ENCODE measurements around the gene ZNF236. TPM values are rescaled to one million over a fixed set of nuclear protein-coding genes. Genes with fewer than 3 reads are reported as not detected.

The ZNF236 gene
- total and polyA plus RNA-seq, 4 donors = 0.83 to 8.2 (median 5.0) TPM

DNA sequence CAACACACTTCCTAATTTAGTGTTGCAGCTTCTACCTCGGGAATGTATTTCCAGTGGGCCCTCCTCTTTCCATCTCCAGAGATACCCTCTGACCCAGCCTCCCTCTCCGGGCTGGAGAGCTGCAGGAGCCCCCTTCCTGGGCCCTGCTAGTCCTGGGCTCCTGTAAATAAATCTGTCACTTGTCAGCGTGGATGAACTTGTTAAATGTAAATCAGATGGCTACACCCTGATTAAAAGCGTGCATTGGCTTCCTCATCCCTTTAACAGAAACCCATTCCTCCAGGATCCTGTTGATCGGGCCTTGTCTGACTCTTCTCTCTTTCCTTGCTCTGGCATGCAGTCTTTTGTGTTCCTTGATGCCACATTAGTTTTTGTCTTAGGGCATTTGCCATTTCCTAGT, 2.4 kb downstream of the ZNF236 start:
- no peaks in the 10 kb centered on the region for H3K36me3 ChIP-seq (ENCODE audit: control insufficient read depth in 4 of 4, insufficient read depth in 3 of 4, low read depth in 1 of 4, low read length in 3 of 4)
- no peaks in the 10 kb centered on the region for H3K9me3 ChIP-seq (ENCODE audit: control insufficient read depth in 4 of 4, low read length in 3 of 4)
- H3K9ac ChIP-seq (ENCODE audit: low read depth in 1 of 2, low read length in 2 of 2) = no peak overlapping the region
- no peak overlapping the region for H3K4me3 ChIP-seq (ENCODE audit: low read depth in 1 of 3, low read length in 3 of 3)
- 83% methylated on average over 5 of the region's 5 CpGs for WGBS
- no peak for DNase-seq (ENCODE audit: low spot score)
- TF ChIP-seq, protein P1, sequence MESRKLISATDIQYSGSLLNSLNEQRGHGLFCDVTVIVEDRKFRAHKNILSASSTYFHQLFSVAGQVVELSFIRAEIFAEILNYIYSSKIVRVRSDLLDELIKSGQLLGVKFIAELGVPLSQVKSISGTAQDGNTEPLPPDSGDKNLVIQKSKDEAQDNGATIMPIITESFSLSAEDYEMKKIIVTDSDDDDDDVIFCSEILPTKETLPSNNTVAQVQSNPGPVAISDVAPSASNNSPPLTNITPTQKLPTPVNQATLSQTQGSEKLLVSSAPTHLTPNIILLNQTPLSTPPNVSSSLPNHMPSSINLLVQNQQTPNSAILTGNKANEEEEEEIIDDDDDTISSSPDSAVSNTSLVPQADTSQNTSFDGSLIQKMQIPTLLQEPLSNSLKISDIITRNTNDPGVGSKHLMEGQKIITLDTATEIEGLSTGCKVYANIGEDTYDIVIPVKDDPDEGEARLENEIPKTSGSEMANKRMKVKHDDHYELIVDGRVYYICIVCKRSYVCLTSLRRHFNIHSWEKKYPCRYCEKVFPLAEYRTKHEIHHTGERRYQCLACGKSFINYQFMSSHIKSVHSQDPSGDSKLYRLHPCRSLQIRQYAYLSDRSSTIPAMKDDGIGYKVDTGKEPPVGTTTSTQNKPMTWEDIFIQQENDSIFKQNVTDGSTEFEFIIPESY (IDR thresholded peaks at IDR 0.05) = no peak
- TF ChIP-seq, protein P2, sequence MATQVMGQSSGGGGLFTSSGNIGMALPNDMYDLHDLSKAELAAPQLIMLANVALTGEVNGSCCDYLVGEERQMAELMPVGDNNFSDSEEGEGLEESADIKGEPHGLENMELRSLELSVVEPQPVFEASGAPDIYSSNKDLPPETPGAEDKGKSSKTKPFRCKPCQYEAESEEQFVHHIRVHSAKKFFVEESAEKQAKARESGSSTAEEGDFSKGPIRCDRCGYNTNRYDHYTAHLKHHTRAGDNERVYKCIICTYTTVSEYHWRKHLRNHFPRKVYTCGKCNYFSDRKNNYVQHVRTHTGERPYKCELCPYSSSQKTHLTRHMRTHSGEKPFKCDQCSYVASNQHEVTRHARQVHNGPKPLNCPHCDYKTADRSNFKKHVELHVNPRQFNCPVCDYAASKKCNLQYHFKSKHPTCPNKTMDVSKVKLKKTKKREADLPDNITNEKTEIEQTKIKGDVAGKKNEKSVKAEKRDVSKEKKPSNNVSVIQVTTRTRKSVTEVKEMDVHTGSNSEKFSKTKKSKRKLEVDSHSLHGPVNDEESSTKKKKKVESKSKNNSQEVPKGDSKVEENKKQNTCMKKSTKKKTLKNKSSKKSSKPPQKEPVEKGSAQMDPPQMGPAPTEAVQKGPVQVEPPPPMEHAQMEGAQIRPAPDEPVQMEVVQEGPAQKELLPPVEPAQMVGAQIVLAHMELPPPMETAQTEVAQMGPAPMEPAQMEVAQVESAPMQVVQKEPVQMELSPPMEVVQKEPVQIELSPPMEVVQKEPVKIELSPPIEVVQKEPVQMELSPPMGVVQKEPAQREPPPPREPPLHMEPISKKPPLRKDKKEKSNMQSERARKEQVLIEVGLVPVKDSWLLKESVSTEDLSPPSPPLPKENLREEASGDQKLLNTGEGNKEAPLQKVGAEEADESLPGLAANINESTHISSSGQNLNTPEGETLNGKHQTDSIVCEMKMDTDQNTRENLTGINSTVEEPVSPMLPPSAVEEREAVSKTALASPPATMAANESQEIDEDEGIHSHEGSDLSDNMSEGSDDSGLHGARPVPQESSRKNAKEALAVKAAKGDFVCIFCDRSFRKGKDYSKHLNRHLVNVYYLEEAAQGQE (IDR thresholded peaks at IDR 0.05) = no peak
- TF ChIP-seq GABPA (IDR thresholded peaks at IDR 0.05 in 1 of 2, conservative IDR thresholded peaks at IDR 0.05 in 1 of 2) = no peak
- TF ChIP-seq JUND (IDR thresholded peaks at IDR 0.05) = no peak
- no peak for TF ChIP-seq FOXA2 (IDR thresholded peaks at IDR 0.05)
- TF ChIP-seq, protein P3, sequence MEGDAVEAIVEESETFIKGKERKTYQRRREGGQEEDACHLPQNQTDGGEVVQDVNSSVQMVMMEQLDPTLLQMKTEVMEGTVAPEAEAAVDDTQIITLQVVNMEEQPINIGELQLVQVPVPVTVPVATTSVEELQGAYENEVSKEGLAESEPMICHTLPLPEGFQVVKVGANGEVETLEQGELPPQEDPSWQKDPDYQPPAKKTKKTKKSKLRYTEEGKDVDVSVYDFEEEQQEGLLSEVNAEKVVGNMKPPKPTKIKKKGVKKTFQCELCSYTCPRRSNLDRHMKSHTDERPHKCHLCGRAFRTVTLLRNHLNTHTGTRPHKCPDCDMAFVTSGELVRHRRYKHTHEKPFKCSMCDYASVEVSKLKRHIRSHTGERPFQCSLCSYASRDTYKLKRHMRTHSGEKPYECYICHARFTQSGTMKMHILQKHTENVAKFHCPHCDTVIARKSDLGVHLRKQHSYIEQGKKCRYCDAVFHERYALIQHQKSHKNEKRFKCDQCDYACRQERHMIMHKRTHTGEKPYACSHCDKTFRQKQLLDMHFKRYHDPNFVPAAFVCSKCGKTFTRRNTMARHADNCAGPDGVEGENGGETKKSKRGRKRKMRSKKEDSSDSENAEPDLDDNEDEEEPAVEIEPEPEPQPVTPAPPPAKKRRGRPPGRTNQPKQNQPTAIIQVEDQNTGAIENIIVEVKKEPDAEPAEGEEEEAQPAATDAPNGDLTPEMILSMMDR (IDR thresholded peaks at IDR 0.05; ENCODE audit: low read depth, low read length, missing input control) = no peak
- TF ChIP-seq FOXA1 (IDR thresholded peaks at IDR 0.05) = no peak
- no peak for TF ChIP-seq RAD21 (IDR thresholded peaks at IDR 0.05)
- TF ChIP-seq, protein P4, sequence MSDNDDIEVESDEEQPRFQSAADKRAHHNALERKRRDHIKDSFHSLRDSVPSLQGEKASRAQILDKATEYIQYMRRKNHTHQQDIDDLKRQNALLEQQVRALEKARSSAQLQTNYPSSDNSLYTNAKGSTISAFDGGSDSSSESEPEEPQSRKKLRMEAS (IDR thresholded peaks at IDR 0.05) = no peak
- TF ChIP-seq RXRA (IDR thresholded peaks at IDR 0.05) = no peak
- TF ChIP-seq, protein P5, sequence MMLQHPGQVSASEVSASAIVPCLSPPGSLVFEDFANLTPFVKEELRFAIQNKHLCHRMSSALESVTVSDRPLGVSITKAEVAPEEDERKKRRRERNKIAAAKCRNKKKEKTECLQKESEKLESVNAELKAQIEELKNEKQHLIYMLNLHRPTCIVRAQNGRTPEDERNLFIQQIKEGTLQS (IDR thresholded peaks at IDR 0.05) = no peak
- no peak for TF ChIP-seq HNF4G (IDR thresholded peaks at IDR 0.05)
- TF ChIP-seq SP1 (IDR thresholded peaks at IDR 0.05) = no peak
- no peak for TF ChIP-seq EGR1 (IDR thresholded peaks at IDR 0.05; ENCODE audit: low read depth in 2 of 2)
- no peak for TF ChIP-seq YY1 (IDR thresholded peaks at IDR 0.05)
- H3K27ac ChIP-seq (ENCODE audit: low read depth in 1 of 2, low read length in 2 of 2) = no peak overlapping the region
- H3K27me3 ChIP-seq (ENCODE audit: control insufficient read depth in 4 of 4, insufficient read depth in 4 of 4, low read length in 3 of 4) = no peaks in the 10 kb centered on the region
- H3K4me1 ChIP-seq (ENCODE audit: control insufficient read depth in 4 of 4, insufficient read depth in 4 of 4, low read length in 3 of 4) = peaks cover 2 to 21% (median 15%) of the 10 kb centered on the region in 4 donors

Measured in liver (tissue), 9 donors.